Fibroblast of skin of scalp (primary cell): ENCODE data around the gene PRAMEF33. TPM values are rescaled to one million over a fixed set of nuclear protein-coding genes. Genes with fewer than 3 reads are reported as not detected.
"Not testable (repeated sequence)": the region's sequence is repeated elsewhere in the genome, so short reads cannot be mapped to it uniquely, and the experiment has no call there.

ENCODE experiments used
- DNase-seq: peaks from one replicate; pipeline ENCODE4 v3.0.0-alpha.2; 2013
- polyA plus RNA-seq, 2 experiments: library from polyadenylated mRNA; unstranded; fragments of 120-200 nt; gene quantifications; one replicate each; pipeline ENCODE4 v1.2.1, GENCODE V29; 2013; ENCODE audit not compliant: insufficient read length in 2 of 2

Gene PRAMEF33
- not detected for polyA plus RNA-seq (2013, experiment 1 of 2; ENCODE audit: insufficient read length)
- polyA plus RNA-seq (2013, experiment 2 of 2; ENCODE audit: insufficient read length): not detected

GRCh38 chr1:13303239-13303638 is at the start of gene PRAMEF33:
TSS of gene PRAMEF33 (plus strand) at chr1:13303539. CDS start at chr1:13305955, 2,416 bp downstream.
- not testable (repeated sequence) for DNase-seq

GRCh38 chr1:13253898-13254297 is 49.4 kb upstream of the PRAMEF33 start, which contains the start of gene PRAMEF5:
TSS of gene PRAMEF5 (plus strand) at chr1:13254198. CDS start at chr1:13259269, 5,071 bp downstream.
- DNase-seq: not testable (repeated sequence)

- not testable (repeated sequence) for DNase-seq
Measured at GRCh38 chr1:13265124-13265523, 38.2 kb upstream of the PRAMEF33 start.

- not testable (repeated sequence) for DNase-seq
Measured at GRCh38 chr1:13277016-13277415, 26.3 kb upstream of the PRAMEF33 start.

GRCh38 chr1:13279617-13280016 is 23.7 kb upstream of the PRAMEF33 start:
- DNase-seq: not testable (repeated sequence)

- not testable (repeated sequence) for DNase-seq
Measured at GRCh38 chr1:13285037-13285436, 18.3 kb upstream of the PRAMEF33 start, which contains the start of gene PRAMEF8. TSS of gene PRAMEF8 (minus strand) at chr1:13285137. CDS start at chr1:13284091, 1,046 bp downstream.

- not testable (repeated sequence) for DNase-seq
Measured at GRCh38 chr1:13289030-13289429, 14.3 kb upstream of the PRAMEF33 start.

- not testable (repeated sequence) for DNase-seq
Measured at GRCh38 chr1:13297216-13297931, 6.0 kb upstream of the PRAMEF33 start.

GRCh38 chr1:13298699-13299098 is 4.6 kb upstream of the PRAMEF33 start:
- DNase-seq: not testable (repeated sequence)

GRCh38 chr1:13302197-13302596 is 1.1 kb upstream of the PRAMEF33 start:
- not testable (repeated sequence) for DNase-seq

- DNase-seq: not testable (repeated sequence)
Measured at GRCh38 chr1:13315281-13315680, 11.9 kb downstream of the PRAMEF33 start, which contains the start of gene PRAMEF15. TSS of gene PRAMEF15 (plus strand) at chr1:13315581. CDS start at chr1:13318408, 2,827 bp downstream.

- not testable (repeated sequence) for DNase-seq
Measured at GRCh38 chr1:13342496-13342895, 39.2 kb downstream of the PRAMEF33 start.

GRCh38 chr1:13347034-13347433 is 43.7 kb downstream of the PRAMEF33 start, which contains the start of gene PRAMEF14:
TSS of gene PRAMEF14 (minus strand) at chr1:13347134. CDS start at chr1:13345314, 1,820 bp downstream.
- DNase-seq: not testable (repeated sequence)

- not testable (repeated sequence) for DNase-seq
Measured at GRCh38 chr1:13353476-13353875, 50.1 kb downstream of the PRAMEF33 start.

- not testable (repeated sequence) for DNase-seq
Measured at GRCh38 chr1:13354475-13354874, 51.1 kb downstream of the PRAMEF33 start.

GRCh38 chr1:13356774-13357173 is 53.4 kb downstream of the PRAMEF33 start:
- DNase-seq: peak; percentile 42
